ENCODE results near the gene RNF141.

RNF141 gene

GRCh38 chr11:10499874-10500601 is 40.9 kb downstream of the RNF141 start:
- H3K27ac ChIP-seq: no peak overlapping the region
- TF ChIP-seq ZFX (IDR thresholded peaks at IDR 0.05; ENCODE audit: borderline replicate concordance): no peak
- no peak for TF ChIP-seq CTCF (IDR thresholded peaks at IDR 0.05)

DNA sequence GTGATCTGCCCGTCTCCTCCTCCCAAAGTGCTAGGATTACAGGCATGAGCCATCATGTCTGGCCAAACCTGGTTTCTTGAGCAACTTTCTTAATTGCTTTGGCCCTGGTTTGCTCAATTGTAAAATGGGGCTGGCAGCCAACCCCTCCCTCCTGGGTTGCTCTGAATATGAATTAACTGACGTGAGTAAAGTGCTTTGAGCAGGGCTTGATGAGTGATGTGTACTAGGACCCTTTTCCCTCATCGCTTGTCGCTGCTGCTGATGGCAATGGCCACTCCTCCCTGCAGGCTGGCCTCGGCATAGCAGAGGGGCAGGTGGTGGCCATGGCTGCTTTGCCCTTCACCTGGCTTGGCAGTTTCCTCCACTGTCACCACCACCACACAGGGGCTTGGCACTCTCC is 41.5 kb downstream of the RNF141 start:
- no peak overlapping the region for H3K27ac ChIP-seq
- no peak for TF ChIP-seq CTCF (IDR thresholded peaks at IDR 0.05)
- no peak for TF ChIP-seq ZFX (IDR thresholded peaks at IDR 0.05; ENCODE audit: borderline replicate concordance)

DNA sequence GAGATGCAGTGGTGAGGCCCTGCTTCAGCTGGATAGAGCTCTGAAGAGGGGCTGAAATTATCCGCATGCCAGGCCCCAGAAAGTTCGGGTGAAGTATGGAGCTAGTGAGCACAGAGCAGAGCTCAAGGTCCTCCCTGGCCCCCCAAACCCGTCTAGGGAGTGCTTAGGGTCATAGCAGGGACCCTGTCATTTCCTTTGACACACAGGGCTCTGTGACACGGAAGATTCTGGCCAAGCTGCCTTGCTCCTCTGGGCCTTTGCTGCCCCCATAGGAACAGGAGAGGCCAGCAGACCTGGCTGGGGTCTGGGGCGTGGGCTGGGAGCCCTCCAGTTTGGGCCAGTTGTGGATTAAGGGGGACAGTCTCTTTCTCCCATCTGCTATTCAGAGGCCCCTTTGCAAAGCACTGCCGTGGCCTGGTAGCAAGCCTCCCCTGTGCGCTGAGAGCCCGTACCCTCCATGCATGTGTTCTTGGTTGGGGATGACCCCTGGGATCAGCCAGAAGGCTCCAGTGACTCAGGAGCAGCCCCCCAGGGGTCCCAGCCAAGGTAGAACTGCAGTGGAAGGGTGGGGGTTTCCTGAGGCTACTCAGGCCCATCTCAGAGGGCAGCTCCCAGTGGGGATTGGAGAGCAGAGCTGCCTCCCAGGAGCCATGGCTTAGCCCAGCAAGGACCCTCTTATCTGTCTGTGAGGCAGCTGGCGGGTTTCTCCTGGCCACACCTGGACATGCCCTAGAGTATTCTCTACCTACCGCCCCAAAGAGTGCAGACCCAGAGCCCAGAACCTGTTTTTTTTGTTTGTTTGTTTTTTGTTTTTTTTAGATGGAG is 42.3 kb downstream of the RNF141 start:
- no peak overlapping the region for H3K27ac ChIP-seq

DNA sequence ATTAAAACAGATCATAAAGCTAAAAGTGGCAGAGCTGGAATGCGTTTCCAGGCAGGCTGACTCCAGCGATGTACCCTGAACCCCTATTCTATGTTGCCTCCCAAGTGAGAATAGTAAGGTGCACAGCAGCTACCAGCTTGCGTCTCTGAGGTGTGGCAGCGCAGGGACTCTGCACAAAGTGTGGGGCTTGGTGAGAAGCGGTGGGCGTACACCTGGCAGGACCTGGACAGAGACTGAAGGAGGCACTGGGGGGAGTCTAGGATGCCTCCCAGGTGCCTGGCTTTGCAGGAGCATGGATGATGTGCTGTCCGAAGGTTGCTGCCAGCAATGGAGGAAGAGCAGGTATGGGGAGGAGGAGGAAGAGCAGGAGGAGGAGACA is 43.0 kb downstream of the RNF141 start:
- TF ChIP-seq ZFX (IDR thresholded peaks at IDR 0.05; ENCODE audit: borderline replicate concordance): no peak
- H3K27ac ChIP-seq: no peak overlapping the region

More for the DNA sequence above, 42.3 kb downstream of the RNF141 start:
- TF ChIP-seq ZFX (IDR thresholded peaks at IDR 0.05; ENCODE audit: borderline replicate concordance) (no peak), CTCF (IDR thresholded peaks at IDR 0.05) (no peak)

- no peak for TF ChIP-seq CTCF (IDR thresholded peaks at IDR 0.05)
- TF ChIP-seq ZFX (IDR thresholded peaks at IDR 0.05; ENCODE audit: borderline replicate concordance): no peak
- H3K27ac ChIP-seq: no peak overlapping the region
Measured at GRCh38 chr11:10497371-10498021, 43.5 kb downstream of the RNF141 start.

DNA sequence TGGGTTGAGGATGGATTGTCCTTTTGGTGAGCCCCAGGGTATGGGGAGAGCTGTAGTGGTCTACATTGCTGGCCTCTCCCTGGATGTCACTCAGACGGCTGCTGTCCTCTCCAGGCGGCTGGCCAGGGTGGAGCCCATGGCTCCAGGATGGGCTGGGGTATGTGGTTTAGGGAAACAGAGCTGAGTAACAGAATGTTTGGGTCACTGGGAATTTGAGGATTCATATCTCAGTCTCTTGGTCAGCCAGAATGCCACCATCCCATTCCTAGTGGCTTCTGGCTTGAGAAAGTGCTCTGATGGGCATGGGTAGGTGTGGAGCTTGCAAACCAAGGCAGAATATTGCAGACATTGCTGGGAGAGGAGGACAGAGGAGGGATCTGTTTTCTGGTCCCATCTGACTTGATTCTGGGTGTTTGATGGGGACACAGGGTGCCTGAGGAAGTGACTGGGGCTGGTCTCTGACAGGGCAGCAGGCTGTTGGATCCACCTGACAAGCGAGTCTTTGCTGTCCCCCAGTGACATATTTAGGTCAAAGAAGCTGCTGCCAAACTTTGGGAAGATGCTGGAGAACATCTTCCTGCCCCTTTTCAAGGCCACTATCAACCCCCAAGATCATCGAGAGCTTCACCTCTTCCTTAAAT is 44.6 kb downstream of the RNF141 start:
- H3K27ac ChIP-seq: no peak overlapping the region
- TF ChIP-seq ZFX (IDR thresholded peaks at IDR 0.05; ENCODE audit: borderline replicate concordance) (no peak), CTCF (IDR thresholded peaks at IDR 0.05) (no peak)

GRCh38 chr11:10495464-10495786 is 45.6 kb downstream of the RNF141 start:
- no peak for TF ChIP-seq CTCF (IDR thresholded peaks at IDR 0.05)
- TF ChIP-seq ZFX (IDR thresholded peaks at IDR 0.05; ENCODE audit: borderline replicate concordance): no peak

More at GRCh38 chr11:10495464-10495786, 45.6 kb downstream of the RNF141 start:
- H3K27ac ChIP-seq: no peak overlapping the region
